ENCODE measurements around the gene LAMA5.

- TF ChIP-seq CTCF (conservative IDR thresholded peaks at IDR 0.05 in 1 of 2, IDR thresholded peaks at IDR 0.05 in 1 of 2; ENCODE audit: extremely low read depth in 1 of 2, insufficient read depth in 1 of 2, low read depth in 1 of 2, low read length in 2 of 2) (no peak), EZH2 (IDR thresholded peaks at IDR 0.05; ENCODE audit: borderline replicate concordance, low read length) (no peak)
These were observed 42.2 kb upstream of the LAMA5 start for GRCh38 chr20:62409086-62409853.

Measured in mammary epithelial cell (primary cell).